Kidney glomerular epithelial cell (primary cell): Measurements from ENCODE around the gene LIME1.

Experiments
- DNase-seq: peaks from one replicate; lab custom pipeline; 2025; lab: John Stamatoyannopoulos, UW

The LIME1 gene

DNA sequence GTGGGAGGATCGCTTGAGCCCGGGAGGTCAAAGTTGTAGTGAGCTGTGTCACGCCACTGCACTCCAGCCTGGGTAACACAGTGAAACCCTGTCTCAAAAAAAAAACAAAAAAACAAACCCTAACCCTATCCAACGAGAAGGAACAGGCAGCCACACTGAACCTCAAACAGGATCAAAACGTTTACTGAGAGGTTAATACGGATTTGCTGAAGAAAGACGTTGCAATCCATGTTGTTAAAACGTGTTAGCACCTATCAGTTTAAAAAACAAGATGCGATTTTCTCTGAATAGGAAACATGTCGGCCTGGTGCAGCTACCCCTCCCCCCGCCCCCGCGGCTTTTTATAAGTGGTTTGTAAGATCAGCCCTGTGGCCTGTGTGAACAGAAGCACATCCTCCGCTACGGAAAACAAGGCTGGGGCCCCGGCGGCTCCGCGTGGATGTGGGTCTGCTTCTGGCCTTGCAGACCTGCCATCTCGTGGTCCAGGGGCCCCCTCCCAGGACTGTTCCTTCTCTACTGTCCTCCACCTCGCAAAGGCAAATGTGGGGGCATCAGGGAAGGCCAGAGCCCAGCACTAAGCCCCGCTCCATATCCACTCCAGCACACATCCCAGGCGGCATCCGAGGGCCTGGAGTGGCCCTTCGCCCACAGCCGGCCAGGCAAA lies 14.5 kb downstream of the LIME1 start:
- no peak for DNase-seq

DNA sequence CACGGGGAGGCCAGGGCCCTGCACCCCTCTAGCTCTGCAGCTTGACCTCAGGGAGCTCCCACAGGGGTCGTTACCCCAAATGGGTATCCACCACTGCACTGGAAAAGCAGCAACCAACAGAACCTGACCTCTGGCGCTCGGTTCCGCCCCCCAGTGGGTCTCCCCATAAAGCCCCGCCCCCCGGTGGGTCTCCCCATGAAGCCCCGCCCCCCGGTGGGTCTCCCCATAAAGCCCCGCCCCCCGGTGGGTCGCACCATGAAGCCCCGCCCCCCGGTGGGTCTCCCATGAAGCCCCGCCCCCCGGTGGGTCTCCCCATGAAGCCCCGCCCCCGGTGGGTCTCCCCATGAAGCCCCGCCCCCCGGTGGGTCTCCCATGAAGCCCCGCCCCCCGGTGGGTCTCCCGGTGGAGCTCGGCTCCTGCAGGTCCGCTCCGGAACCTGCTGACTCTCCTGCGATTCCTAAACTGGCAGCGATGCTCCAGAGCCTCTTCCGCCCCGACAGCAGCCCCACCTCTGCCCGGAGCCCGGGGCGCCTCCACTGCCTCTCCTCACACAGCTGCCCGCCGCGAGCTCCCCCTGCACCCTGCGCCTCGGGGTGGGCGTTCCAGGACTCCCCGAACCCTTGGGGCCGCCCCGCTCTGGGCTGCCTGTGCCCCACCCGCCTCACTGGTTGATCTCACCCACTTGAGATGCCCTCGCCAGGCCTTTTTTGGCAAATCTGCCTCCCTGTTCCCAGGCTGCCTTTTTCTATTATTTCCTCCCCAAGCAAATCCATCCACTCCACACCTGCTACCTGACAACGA lies 15.2 kb downstream of the LIME1 start:
- no peak for DNase-seq

DNA sequence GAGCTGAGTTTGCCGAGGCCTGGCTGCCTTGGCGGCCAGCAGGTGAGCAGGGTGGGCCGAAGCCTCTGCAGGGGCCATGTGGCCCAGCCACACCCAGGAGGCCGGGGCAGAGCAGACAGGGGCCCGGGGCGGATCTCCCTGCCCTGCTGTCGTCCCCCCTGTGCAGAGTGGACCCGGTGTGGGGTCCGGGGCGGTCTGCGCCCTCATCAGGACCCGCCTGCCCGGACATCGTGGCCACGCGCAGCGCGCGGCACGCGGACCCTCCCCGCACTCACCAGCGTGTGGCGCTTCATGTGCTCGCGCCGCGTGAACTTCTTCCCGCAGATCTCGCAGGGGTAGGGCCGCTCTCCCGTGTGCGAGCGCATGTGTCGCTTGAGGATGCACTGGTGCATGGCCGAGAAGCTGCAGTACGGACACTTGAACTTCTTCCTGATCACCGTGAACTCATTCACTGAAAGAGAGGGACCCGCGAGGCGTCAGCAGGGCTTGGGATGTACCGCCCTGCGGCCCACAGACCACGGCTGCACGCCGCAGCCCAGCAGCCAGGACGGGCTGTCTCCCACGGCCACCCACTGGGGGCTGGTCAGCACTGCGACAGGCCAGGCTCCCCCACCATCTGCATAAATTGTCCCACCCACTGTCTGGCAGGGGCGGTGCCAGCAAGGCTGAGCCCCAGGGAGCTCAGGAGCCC lies 16.1 kb downstream of the LIME1 start:
- no peak for DNase-seq

DNA sequence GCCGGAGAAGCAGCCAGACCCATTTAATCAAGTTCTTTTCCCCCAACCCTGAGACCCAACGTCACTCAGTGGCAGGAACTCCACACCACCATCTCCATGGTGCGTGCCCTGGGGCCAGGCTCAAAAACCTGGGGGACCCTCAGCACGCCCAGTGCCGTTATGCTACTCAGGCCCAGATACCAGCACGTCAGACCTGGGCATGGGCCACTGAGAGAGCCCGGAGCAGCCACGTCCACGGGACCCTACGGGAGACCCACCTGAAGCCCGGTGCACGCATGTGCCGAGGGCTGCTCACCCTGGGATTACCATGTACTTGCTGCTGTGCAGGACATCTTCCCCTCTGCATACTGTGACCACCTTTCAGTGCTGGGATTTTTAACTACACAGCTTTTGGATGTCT lies 16.9 kb downstream of the LIME1 start:
- DNase-seq, result no peak

DNA sequence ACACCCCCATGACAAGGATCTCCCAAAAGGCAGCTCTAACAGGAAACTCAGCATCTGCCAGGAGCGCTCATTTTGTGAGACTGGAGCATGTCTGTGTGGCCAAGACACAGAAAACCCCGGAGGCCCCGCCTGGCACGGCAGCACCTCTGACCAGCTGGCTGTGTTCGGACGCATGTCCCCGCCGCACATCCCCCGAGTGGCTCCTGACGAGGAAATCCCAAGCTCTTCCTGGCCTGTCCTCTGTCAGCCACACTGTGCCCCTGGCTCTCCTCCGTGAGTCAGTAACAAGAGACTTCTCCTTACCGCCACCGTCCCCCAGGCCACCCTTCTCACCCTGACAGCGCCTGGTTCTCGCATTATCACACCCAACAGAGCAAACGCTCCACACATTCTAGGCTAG lies 17.5 kb downstream of the LIME1 start:
- DNase-seq, result no peak

DNA sequence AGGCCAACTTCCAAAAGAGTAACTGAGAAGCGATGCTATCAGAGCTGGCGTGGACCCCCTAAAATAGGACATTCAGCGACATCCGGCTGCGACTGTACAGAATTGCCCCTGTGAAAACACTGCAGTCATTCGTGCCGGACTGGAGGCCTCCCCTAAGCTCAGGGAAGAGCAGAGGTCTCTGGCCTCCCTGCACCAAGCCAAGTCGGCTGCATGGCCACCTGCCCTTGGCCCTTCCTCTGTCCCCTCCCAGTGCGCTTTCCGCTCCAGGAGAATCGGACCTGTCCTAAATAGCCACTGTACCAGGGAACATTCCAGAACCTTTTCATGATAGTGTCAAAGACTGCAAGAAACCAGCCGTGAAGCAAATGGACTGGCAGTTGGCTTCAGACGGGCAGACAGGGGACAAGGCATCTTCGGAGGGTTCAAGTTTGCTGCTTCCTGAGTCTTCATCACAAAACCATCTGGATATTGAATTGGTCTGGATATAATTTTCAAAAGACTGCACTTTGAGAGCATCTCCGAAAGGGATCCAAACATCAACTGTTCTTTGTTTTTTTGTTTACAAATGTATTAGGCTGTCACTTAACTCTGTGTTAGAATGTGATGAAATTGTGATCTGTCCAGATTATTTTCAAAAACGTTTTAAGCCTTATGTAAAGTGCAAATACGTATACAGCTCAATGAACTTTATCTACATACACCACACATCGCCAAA lies 19.6 kb downstream of the LIME1 start:
- DNase-seq, result no peak

DNA sequence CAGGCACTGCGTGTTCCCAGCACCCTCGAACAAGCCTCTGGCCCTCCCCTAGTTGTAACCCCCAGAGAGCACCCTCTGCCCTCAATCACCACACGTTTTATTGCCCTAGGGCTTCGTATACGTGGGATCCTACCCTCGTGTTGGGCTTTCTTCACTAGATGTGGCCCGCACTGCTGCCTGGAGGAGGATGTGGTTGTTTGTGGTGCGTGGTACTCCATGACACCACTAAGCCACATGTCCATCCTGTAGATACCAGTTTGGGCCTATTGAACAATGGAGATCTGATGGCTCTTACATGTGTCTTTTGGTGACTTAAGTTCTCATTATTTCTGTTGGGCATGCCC lies 20.2 kb downstream of the LIME1 start:
- DNase-seq, result no peak

DNA sequence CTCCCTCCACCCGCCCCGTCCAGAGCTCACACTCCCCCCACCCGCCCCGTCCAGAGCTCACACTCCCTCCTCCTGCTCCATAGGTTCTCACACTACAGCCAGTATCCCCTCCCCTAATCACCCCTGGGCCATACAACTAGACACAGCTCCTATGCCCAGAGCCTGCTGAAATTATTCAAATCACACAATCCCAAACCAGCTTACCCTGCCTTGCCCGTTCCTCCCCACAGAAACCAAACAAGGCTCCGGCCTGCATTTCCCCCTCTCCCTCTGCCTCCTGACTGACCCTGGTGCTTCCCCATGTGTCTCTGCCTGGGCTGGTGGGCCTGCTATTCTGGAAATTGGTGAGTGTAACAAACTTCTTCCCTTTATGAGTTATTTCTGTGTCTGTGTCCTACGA lies 21.7 kb downstream of the LIME1 start:
- no peak for DNase-seq

DNA sequence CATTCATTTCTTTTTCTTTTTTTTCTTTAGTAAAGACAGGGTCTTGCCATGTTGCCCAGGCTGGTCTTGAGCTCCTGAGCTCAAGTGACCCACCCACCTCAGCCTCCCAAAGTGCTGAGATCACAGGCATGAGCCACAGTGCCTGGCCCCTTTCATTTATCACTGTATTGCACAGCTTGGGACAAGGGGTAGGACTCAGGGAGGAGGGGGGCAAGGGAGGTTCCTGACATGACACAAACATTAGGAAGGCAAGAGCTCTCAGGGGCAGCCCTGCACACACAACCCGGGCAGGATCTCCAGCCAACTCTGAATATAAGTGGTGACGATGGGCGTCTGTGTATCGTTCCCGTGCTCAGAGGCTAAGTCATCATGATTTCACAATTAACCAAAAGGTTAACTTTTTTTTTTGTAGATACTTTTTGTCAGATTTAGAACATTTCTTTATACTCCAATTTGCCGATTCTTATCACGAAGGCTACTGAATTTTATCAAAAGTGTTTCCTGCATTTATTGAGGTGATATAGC lies 23.0 kb downstream of the LIME1 start:
- DNase-seq, result no peak

DNA sequence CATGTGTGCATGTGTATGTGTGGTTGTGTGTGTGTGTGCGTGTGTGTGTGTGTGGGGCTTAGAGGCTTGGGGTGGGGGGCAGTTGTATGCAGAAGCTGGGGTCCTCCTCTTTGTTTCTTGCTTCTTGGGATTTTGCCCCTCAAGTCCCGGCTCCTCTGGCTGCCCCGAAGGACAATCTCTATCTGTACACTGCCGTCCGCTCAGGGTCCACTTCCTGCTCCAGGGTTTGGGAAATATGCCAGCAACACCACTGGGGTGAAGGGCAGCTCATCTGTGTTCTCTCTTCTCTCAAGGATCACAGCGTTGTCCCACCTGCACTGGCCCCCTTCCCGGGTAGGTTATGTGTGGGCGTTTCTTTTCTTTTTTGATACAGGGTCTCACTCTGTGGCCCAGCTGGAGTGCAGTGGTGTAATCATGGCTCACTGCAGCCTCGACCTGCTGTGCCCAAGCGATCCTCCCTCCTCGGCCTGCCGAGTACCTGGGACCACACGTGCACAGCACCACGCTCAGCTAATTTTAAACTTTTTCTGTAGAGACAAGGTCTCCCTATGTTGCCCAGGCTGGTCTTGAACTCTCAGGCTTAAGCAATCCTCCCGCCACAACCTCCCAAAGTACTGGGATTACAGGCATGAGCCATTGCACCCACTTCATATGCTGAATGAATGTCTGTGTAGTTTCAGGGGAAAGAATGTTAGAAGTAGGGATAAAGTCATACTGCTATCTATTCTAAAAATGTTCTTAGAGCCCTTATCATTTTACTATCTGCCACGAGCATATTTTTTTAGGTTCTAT lies 28.8 kb downstream of the LIME1 start:
- DNase-seq, result no peak

DNA sequence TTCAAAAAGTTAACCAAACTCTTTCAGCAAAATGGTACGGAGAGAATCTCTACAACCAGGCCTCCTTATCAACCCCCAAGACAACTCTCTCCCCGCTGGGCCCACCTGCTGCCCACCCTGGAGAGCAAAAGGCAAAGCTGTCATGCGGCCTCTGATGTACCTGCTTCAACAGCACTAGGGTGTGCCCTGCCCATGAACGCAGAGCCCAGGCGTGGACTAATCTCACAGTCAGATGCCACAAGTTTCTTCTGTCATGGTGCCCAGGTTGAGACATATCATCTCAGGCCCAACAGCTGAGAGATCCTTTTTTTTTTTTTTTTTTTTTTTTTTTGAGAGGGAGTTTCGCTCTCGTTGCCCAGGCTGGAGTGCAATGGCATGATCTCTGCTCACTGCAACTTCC lies 29.4 kb downstream of the LIME1 start:
- DNase-seq, result no peak

DNA sequence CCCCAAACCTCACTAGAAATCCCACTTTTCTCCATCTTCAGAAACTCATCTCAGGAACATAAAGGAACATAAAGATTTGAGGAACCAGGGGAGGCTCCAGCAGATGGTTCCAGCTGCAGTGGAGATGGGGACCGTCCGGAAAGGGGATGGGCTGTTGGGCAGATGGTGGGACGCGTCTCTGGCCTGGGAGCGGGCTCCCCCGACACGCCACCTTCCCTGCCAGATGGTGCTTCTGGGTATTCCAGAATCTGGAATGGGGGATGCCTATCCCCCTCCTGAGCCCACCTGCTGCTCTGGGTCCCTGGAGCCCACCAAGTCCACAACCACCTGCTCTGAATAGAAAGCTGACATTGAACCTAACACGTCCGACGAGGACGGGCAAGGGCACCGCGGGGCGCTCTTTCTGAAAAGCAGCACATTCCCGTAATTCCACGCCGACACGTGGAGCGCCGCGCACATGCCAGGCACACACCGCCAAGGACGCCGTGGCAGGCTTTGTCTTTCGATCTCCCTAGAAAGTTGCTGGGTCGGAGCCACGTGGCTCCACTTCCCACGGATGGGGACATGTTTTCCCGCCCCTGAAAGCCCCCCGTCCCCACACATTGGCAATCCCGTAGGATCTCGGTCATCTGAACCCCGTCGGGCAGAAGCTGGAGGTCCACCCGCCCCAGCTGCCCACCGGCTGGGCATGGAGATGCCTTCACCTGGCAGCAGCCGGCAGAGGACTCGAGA lies 30.4 kb downstream of the LIME1 start:
- DNase-seq, result no peak

DNA sequence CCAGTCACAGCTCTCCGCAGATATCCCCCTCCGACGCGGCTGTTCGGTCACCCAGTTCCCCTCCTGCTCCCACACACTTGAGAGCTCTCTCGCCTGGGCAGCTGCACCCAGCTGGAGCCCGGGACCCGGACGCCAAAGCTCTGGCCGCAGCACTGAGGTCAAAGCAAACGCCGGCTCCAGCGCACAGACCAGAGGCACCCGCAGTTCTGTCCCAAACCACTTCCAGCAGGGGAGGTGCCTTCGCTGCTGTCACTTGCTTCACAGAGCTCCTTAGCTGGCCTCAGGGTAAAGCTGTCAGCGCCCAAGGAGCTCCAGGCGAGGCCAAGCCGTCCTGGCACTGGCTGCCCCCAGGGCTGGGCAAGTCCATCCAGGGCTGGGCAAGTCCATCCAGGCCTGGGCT lies 31.0 kb downstream of the LIME1 start:
- DNase-seq, result no peak

DNA sequence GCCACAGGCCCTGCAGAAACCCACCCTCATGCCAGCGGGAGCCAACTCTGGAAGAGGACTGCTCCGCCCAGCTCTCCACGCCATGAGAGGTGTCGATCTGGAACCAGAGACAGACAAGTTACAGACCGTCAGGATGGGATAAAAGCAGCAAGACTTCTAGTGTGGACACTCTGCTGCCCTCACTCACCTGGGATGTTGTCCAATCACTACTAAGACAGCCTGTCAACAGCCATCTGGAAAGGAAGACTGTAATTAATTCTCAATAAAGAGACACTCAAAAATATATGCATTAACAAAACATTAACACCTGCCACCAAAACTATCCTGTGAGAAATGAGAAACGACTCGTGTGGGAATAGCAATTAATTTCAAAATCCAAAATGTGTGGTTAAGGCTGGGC lies 31.4 kb downstream of the LIME1 start:
- DNase-seq, result no peak

DNA sequence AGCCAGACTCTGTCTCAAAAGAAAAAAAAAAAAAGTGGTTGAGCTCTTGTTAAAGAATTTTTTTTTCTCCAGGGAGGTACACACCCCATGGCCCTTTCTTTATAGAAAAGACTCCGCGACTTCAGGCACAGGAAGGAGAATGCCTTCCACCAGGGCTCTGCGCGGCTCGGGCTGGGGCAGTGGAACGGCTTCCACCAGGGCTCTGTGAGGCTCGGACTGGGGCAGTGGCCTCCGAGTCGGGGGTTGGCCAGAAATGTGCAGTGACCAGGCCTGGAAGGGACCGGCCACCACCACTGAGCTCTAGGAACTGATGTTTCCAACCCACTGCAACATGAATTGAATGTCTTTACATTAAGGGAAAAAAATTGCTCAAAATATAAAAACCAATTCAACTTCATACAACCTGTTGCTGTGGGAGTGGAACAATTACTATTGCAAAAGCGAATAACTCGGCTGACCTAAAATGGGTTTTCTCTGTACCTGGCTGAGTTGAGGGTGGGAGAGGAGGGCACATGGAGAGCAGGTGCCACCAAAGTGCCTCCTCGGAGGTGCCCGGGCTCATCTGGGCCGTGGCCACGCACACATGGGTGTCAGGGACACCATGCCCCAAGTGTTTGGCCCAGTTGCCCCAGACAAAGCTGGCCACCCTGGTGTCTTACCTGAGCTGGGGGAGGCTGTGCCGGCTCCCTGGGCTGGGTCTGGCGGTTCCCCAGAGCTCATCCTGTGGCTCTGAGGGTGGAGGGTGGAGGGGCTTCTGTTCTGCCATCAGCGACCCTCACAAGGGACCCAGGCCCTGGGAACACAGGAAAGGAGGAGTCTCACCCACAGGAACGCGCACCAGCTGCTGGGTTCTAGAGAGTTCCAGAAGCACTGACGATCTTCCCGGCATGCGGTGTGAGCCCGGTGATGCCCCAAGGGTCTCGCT lies 32.4 kb downstream of the LIME1 start:
- DNase-seq, result no peak

DNA sequence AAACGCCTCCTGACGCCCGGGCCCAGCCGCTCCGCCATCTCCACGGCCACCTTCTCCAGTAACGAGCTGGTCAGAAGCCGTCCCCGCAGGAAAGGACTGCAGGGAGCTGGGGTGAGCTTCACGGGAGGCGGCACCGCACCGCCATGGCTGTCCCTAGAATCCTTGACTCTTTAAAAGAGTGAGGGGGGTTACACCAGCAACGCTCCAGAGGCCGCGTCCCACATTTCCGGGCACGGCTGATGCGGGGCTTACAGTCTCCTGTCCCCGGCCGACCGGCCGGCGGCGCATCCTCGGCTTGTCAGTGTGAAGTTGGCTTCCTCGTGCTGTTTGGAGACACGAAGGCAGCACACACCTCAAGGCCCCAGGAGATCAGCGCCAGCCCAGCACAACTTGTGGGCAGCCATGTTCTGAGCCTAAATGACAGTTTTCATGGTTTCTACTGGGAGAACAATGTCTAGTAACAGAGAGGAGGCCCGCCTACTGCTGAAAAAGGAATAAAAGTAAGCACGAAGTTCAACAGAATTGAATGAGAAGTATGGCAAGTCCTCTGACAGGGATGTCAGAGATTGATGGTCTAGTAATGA lies 33.5 kb downstream of the LIME1 start:
- no peak for DNase-seq

DNA sequence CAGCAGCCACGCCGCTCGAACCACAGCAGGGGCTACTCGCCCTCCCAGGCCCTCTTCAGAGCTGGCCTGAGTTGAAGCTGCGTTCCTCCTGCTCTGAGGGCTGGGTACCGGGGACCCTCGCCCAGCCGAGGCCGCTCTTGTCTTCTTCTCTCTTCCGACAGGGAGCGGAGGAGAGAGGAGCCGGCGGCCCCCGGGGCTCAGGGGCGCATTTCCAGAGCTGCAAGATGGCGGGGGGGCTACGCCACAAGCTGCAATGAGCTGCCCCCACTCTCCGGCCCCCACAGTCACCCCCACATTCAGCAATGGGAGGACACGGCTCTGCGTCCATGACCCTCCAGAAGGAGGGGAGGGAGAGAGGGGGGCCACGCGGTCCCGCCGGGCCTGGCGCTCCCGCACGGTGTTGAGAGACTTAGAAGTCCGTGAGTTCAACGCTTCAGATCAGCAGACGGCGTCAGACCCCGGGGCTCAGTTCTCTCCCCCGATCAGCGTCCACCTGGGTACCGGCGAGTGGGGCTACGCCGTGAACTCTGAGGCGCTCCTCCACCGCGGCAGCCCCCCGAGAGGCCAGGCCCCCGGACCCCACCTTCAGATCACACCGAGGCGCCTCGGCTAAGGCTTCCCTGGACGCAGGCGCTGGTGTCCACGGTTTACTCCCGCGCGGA lies 34.7 kb downstream of the LIME1 start:
- no peak for DNase-seq

DNA sequence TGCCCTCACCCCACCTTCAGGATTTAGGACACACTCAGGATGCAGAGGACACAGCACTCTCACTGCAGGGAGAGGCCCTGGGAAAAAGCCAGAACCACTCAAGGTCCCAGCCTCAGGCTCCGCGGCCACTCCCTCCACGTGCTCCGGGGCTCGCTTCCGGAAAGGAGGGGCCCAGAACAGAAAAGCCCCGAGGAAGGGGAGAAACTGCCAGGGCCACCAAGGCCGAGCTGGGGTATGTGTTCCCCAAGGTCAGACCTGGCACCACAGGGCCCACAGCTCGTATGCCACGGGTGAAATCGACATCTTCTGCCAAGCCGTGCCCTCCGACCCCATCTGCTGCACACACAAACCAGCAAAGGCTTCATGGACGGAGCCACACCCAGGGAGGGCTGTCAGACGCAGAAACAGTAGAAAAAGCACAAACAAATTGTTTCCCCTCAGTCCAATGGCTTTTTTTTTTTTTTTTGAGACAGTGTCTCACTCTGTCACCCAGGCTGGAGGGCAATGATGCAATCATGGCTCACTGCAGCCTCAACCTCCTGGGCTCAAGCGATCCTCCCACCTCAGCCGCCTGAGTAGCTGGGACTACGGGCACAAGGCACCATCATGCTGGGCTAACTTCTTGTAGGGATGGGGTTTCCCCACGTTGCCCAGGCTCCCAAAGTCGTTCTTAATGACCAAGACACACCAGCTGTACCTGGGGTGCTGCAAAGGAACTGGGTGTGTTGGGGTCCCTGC lies 36.5 kb downstream of the LIME1 start:
- no peak for DNase-seq
